ENCODE data around the gene NKD1.
"Not testable (repeated sequence)": the region's sequence is repeated elsewhere in the genome, so short reads cannot be mapped to it uniquely, and the experiment has no call there.

Gene NKD1

DNA sequence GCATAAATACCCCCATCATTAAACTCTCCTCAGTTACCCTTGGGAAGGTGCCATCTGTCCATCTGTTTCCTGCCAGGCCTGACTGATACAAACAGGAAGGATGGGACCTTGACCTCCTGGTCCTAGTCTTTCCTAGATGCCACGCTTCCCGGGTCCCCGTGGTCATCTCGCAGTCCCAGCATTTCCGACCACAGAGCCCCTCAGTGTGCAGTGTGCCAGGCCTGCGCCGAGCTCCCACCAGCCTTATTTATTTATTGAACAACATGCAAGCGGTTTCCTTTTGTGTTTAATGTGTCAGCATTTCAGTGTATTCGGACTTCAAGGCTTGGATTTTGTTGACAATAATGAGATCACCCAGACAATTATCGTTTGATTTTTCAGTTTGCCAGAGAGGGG, 45.6 kb upstream of the NKD1 start:
- H3K4me3 ChIP-seq (ENCODE audit: control insufficient read depth, low read depth, low read length), result no peak overlapping the region
- DNase-seq (ENCODE audit: low read depth), result no peak
- TF ChIP-seq, protein P1, sequence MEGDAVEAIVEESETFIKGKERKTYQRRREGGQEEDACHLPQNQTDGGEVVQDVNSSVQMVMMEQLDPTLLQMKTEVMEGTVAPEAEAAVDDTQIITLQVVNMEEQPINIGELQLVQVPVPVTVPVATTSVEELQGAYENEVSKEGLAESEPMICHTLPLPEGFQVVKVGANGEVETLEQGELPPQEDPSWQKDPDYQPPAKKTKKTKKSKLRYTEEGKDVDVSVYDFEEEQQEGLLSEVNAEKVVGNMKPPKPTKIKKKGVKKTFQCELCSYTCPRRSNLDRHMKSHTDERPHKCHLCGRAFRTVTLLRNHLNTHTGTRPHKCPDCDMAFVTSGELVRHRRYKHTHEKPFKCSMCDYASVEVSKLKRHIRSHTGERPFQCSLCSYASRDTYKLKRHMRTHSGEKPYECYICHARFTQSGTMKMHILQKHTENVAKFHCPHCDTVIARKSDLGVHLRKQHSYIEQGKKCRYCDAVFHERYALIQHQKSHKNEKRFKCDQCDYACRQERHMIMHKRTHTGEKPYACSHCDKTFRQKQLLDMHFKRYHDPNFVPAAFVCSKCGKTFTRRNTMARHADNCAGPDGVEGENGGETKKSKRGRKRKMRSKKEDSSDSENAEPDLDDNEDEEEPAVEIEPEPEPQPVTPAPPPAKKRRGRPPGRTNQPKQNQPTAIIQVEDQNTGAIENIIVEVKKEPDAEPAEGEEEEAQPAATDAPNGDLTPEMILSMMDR (IDR thresholded peaks at IDR 0.05; ENCODE audit: control insufficient read depth, insufficient read depth, low read depth, low read length, missing control alignments), result no peak

DNA sequence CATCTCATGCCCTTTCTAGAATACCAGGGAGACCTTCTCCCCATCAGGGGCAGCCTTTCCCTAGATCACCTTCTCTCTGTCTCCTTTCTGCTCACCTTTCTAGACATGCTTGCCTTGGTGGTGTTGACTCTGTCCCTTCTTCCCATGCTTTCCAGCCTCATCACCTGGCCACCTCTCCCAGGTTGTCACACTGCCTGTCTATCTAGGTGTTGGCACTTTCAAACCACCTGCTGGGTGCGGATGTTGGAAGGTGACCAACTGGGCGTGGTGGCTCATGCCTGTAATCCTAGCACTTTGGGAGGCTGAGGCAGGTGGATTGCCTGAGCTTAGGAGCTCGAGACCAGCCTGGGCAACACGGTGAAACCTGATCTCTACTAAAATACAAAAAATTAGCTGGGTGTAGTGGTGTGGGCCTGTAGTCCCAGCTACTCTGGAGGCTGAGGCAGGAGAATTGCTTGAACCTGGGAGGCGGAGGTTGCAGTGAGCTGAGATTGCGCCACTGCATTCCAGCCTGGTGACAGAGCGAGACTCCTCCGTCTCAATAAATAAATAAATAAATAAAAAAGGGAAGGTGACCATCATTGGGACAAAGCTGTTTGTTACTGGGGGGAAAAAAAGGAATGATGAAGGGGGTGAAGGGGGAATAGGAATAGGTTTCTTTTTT, 44.2 kb upstream of the NKD1 start:
- DNase-seq (ENCODE audit: low read depth); H3K4me3 ChIP-seq (ENCODE audit: control insufficient read depth, low read depth, low read length): not testable (repeated sequence)

GRCh38 chr16:50505115-50505514, 43.1 kb upstream of the NKD1 start:
- no peak overlapping the region for H3K4me3 ChIP-seq (ENCODE audit: control insufficient read depth, low read depth, low read length)
- no peak for DNase-seq (ENCODE audit: low read depth)
- TF ChIP-seq, protein P1 (IDR thresholded peaks at IDR 0.05; ENCODE audit: control insufficient read depth, insufficient read depth, low read depth, low read length, missing control alignments), result no peak

DNA sequence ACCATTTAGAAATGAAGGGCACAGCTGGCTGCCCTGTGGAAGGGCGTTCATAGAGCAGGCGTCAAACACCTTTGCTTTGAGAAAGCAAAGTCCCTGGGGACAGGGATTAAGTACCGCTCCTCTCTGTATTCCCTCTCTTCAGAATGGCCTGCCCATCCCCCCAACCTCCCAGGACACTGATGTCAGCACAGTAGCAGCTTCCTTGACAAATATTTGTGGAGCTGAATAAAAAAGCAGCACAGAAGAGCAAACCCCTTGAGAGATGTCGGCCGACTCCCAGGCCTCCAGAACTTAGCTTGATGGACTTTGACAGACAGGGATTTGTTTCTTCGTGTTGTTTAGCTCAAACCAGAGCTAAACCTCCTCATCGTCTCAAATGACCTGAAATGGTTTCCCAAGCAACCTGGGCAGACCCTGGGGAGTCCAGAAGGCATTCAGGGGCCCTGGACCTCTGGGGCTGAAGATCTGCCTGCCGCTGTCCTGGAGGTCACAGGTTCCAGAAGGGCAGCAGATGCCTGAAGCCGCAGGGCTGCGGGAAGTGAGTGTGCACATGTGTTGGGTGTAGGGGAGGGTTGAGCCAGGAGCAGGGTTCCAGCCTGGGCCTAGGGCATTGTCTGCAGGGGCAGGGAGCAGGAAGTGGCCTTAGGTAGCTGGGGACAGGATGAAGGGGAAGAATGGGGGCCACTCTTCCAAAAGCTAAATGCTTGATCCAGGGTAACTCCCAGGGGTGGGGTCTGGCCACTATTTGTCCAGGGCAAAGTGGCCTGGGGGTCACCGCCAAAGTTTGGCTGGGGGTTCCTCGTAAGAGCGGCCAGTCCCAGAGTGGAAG, 42.3 kb upstream of the NKD1 start:
- DNase-seq (ENCODE audit: low read depth), result no peak
- H3K4me3 ChIP-seq (ENCODE audit: control insufficient read depth, low read depth, low read length), result no peak overlapping the region

GRCh38 chr16:50506543-50506937, 41.7 kb upstream of the NKD1 start:
- no peak overlapping the region for H3K4me3 ChIP-seq (ENCODE audit: control insufficient read depth, low read depth, low read length)
- TF ChIP-seq, protein P1 (IDR thresholded peaks at IDR 0.05; ENCODE audit: control insufficient read depth, insufficient read depth, low read depth, low read length, missing control alignments), result no peak
- no peak for DNase-seq (ENCODE audit: low read depth)

More for the DNA sequence above, 42.3 kb upstream of the NKD1 start:
- TF ChIP-seq, protein P1 (IDR thresholded peaks at IDR 0.05; ENCODE audit: control insufficient read depth, insufficient read depth, low read depth, low read length, missing control alignments), result no peak

DNA sequence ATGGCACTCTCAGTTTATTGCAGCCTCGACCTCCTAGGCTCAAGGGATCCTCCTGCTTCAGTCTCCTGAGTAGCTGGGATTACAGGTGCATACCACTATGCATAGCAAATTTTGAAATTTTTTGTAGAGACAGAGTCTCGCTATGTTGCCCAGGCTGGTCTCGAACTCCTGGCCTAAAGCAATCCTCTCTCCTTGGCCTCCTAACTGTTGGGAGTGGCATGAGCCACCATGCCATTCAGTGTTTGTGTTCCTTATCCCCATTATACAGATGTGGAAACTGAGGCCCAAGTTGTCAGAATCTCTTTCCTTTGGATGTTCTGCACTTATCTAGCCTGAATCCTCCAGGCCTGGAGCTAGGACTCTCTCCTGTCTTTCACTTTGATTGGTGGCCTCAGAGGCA, 40.8 kb upstream of the NKD1 start:
- no peak for DNase-seq (ENCODE audit: low read depth)
- H3K4me3 ChIP-seq (ENCODE audit: control insufficient read depth, low read depth, low read length), result no peak overlapping the region
- TF ChIP-seq, protein P1 (IDR thresholded peaks at IDR 0.05; ENCODE audit: control insufficient read depth, insufficient read depth, low read depth, low read length, missing control alignments), result no peak

All from AG09309 (cell line).